Karpas-422 (cell line): ENCODE results near the gene MARCKS. TPM values are rescaled to one million over a fixed set of nuclear protein-coding genes. Genes with fewer than 3 reads are reported as not detected.

ENCODE experiments used
- DNase-seq: peaks from one replicate; pipeline ENCODE4 v3.0.0-alpha.2; 2015
- H2AFZ ChIP-seq: fragments of 200-600 bp; sonication (generic); 2 replicates; pipeline ENCODE4 v1.6.1; 2014; ENCODE audit warnings: antibody characterized with exemption, low read length, mixed read lengths
- H3K27ac ChIP-seq: fragments of 200-600 bp; sonication (generic); 2 replicates; pipeline ENCODE4 v1.5.1; 2014; ENCODE audit warnings: mild to moderate bottlenecking, low read length, moderate library complexity
- H3K27me3 ChIP-seq: fragments of 200-600 bp; sonication (generic); 2 replicates; pipeline ENCODE4 v1.6.1; 2014; ENCODE audit warnings: low read length, mixed read lengths
- H3K36me3 ChIP-seq: fragments of 200-600 bp; sonication (generic); 2 replicates; pipeline ENCODE4 v1.6.1; 2014; ENCODE audit warnings: low read length, mixed read lengths; ENCODE audit not compliant: insufficient read depth
- H3K4me1 ChIP-seq: fragments of 200-600 bp; sonication (generic); 2 replicates; pipeline ENCODE4 v1.6.1; 2014; ENCODE audit warnings: mild to moderate bottlenecking, low read length, mixed read lengths
- H3K4me2 ChIP-seq: fragments of 200-600 bp; sonication (generic); 2 replicates; pipeline ENCODE4 v1.6.1; 2014; ENCODE audit warnings: low read length, low read depth, mild to moderate bottlenecking; ENCODE audit not compliant: poor library complexity, severe bottlenecking
- H3K4me3 ChIP-seq: fragments of 200-600 bp; sonication (generic); 2 replicates; pipeline ENCODE4 v1.5.1; 2014; ENCODE audit warnings: mild to moderate bottlenecking, antibody characterized with exemption, low read length, mixed read lengths
- H3K79me2 ChIP-seq: fragments of 200-600 bp; sonication (generic); 2 replicates; pipeline ENCODE4 v1.6.1; 2014; ENCODE audit warnings: mild to moderate bottlenecking, low read length, mixed read lengths
- H3K9ac ChIP-seq: fragments of 200-600 bp; sonication (generic); 2 replicates; pipeline ENCODE4 v1.6.0; 2014; ENCODE audit warnings: low read length
- H3K9me2 ChIP-seq: fragments of 200-600 bp; sonication (generic), shearing (Covaris generic); replicated peaks from 2 replicates; pipeline ENCODE4 v1.6.0; 2014; ENCODE audit warnings: mild to moderate bottlenecking, low read length, moderate library complexity; ENCODE audit not compliant: insufficient read depth
- H3K9me3 ChIP-seq: fragments of 300-700, 200-600 bp; sonication (generic); 2 replicates; pipeline ENCODE4 v1.6.1; 2014; ENCODE audit warnings: low read length, mixed read lengths
- H4K20me1 ChIP-seq: fragments of 200-600 bp; sonication (generic); 2 replicates; pipeline ENCODE4 v1.6.1; 2014; ENCODE audit warnings: mild to moderate bottlenecking, antibody characterized with exemption, low read length, low read depth; ENCODE audit not compliant: insufficient read depth
- total RNA-seq: library from RNA; depleted of rRNA; stranded (reverse); fragments of >200 nt; shearing (Covaris generic); gene quantifications from 2 replicates; pipeline ENCODE4 v1.2.3, GENCODE V29; 2014; ENCODE audit warnings: low replicate concordance

Gene MARCKS
- total RNA-seq, 1 experiment from 2014 or later, result 2.2 TPM

DNA sequence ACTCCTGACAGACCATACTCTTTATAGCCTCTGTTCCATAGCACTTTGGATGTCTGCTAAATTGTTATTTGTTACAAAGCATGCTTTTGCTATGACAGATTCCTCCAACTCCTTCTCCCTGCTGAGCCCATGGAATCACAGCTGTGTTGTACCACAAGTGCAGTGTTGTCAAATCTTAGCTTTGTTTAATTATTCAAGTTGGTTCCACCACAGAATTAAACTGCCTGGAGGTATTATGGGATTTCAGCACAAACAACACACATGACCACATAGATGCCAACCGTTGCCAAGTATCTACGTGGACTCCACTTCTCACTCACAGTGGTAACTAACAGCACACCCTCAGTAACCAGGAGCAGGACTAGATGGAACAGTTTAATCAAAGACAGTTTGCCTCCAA, 32.7 kb upstream of the MARCKS start:
- no peaks in the 10 kb centered on the region for H4K20me1 ChIP-seq
- no peak for DNase-seq
- no peaks in the 10 kb centered on the region for H3K9me2 ChIP-seq
- no peaks in the 10 kb centered on the region for H3K79me2 ChIP-seq
- H3K27ac ChIP-seq, result no peak overlapping the region
- no peak overlapping the region for H3K9ac ChIP-seq
- H3K4me1 ChIP-seq, result no peaks in the 10 kb centered on the region
- H3K36me3 ChIP-seq, result no peaks in the 10 kb centered on the region
- H3K9me3 ChIP-seq, result no peaks in the 10 kb centered on the region
- H3K27me3 ChIP-seq, result no peaks in the 10 kb centered on the region
- H3K4me3 ChIP-seq, result no peak overlapping the region
- no peak overlapping the region for H2AFZ ChIP-seq
- H3K4me2 ChIP-seq, result no peak overlapping the region

DNA sequence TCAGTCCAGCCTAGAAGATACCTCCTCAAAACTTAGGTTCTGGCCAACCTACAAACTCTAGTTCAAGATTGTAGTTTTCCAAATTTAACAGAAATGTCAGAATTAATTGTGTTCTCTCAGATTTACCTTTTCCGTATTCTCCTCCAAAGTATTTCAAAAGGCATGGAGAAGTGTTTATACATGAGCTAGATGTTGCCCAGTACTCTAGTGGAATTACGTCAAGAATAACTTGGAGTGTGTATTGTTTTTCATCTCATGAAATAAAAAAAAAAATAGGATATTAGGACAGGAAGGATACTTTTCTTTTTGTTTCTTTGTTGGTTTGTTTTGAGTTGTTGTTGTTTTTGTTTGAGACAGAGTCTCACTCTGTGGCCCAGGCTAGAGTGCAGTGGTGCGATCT, 32.3 kb upstream of the MARCKS start:
- no peak overlapping the region for H2AFZ ChIP-seq

DNA sequence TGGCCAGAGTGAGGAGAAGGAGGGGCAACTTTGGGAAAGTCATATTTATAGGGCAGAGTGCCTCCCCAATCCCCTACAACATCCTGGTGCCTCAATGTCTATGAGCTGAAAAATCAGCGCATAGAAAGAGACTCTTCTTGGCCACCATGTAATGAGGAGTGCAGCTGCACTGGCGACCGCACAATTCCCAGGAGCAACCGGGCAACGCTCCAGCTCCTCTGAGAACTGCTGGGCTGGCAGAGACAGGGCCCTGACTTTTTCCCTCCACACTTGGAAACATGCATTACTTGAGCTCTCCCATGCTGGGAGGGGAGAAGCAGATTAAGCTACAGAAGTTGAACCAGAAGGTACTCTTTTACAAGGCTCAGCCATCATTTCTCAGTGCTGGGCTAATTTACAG, 31.4 kb upstream of the MARCKS start:
- H3K9me3 ChIP-seq, result no peaks in the 10 kb centered on the region
- H3K27ac ChIP-seq, result no peak overlapping the region
- no peaks in the 10 kb centered on the region for H3K4me1 ChIP-seq
- H3K27me3 ChIP-seq, result no peaks in the 10 kb centered on the region
- H3K36me3 ChIP-seq, result no peaks in the 10 kb centered on the region
- H3K4me3 ChIP-seq, result no peak overlapping the region
- H4K20me1 ChIP-seq, result no peaks in the 10 kb centered on the region
- no peak for DNase-seq
- no peak overlapping the region for H3K4me2 ChIP-seq
- no peaks in the 10 kb centered on the region for H3K9me2 ChIP-seq
- H2AFZ ChIP-seq, result no peak overlapping the region
- no peaks in the 10 kb centered on the region for H3K79me2 ChIP-seq
- no peak overlapping the region for H3K9ac ChIP-seq

More for the DNA sequence above, 32.3 kb upstream of the MARCKS start:
- H3K79me2 ChIP-seq, result no peaks in the 10 kb centered on the region
- no peaks in the 10 kb centered on the region for H3K4me1 ChIP-seq
- DNase-seq, result no peak
- no peak overlapping the region for H3K9ac ChIP-seq
- H3K9me2 ChIP-seq, result no peaks in the 10 kb centered on the region
- no peaks in the 10 kb centered on the region for H4K20me1 ChIP-seq
- H3K4me2 ChIP-seq, result no peak overlapping the region
- H3K4me3 ChIP-seq, result no peak overlapping the region
- no peaks in the 10 kb centered on the region for H3K27me3 ChIP-seq
- H3K27ac ChIP-seq, result no peak overlapping the region
- no peaks in the 10 kb centered on the region for H3K36me3 ChIP-seq
- H3K9me3 ChIP-seq, result no peaks in the 10 kb centered on the region

- Histone ChIP-seq H3K27ac (no peak overlapping the region), H3K9me2 (no peaks in the 10 kb centered on the region), H3K36me3 (no peaks in the 10 kb centered on the region), H3K4me2 (no peak overlapping the region), H3K4me3 (no peak overlapping the region), H3K4me1 (no peaks in the 10 kb centered on the region), H3K9me3 (no peaks in the 10 kb centered on the region), H3K9ac (no peak overlapping the region), H2AFZ (no peak overlapping the region), H4K20me1 (no peaks in the 10 kb centered on the region), H3K27me3 (no peaks in the 10 kb centered on the region), H3K79me2 (no peaks in the 10 kb centered on the region)
- no peak for DNase-seq
Measured at GRCh38 chr6:113828984-113829695, 28.0 kb upstream of the MARCKS start.

GRCh38 chr6:113829696-113830045, 27.5 kb upstream of the MARCKS start:
- DNase-seq, result no peak
- H2AFZ ChIP-seq, result no peak overlapping the region
- no peaks in the 10 kb centered on the region for H3K4me1 ChIP-seq
- no peak overlapping the region for H3K9ac ChIP-seq
- H3K27ac ChIP-seq, result no peak overlapping the region
- H3K79me2 ChIP-seq, result no peaks in the 10 kb centered on the region
- no peaks in the 10 kb centered on the region for H3K36me3 ChIP-seq
- no peak overlapping the region for H3K4me2 ChIP-seq
- no peaks in the 10 kb centered on the region for H3K27me3 ChIP-seq
- no peaks in the 10 kb centered on the region for H4K20me1 ChIP-seq
- H3K4me3 ChIP-seq, result no peak overlapping the region
- no peaks in the 10 kb centered on the region for H3K9me2 ChIP-seq
- H3K9me3 ChIP-seq, result no peaks in the 10 kb centered on the region

GRCh38 chr6:113830140-113830539, 27.0 kb upstream of the MARCKS start:
- Histone ChIP-seq H3K9me3 (no peaks in the 10 kb centered on the region), H3K27me3 (no peaks in the 10 kb centered on the region), H3K79me2 (no peaks in the 10 kb centered on the region), H3K4me1 (no peaks in the 10 kb centered on the region), H3K4me2 (no peak overlapping the region), H3K36me3 (no peaks in the 10 kb centered on the region), H3K27ac (no peak overlapping the region), H3K9ac (no peak overlapping the region), H4K20me1 (no peaks in the 10 kb centered on the region), H3K9me2 (no peaks in the 10 kb centered on the region), H3K4me3 (no peak overlapping the region), H2AFZ (no peak overlapping the region)
- no peak for DNase-seq

DNA sequence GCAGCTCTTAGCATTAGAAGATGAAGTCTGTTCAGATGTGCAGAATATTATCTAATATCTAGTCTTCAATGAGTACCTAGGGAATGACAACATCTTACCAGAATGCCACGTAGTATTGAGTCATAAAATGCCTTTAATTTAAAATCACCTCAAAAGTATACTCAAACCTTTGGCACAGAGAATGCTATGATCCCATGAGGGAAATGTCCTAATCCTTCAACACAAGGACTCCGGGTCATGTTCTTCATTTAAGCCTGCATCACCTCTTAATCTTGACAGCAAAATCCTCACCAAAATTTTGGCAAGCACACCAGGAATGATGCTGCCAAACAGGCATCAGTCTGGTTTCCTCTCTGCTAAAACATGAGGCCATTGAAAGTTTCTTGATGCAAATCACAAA, 23.6 kb upstream of the MARCKS start:
- no peaks in the 10 kb centered on the region for H3K79me2 ChIP-seq
- no peak overlapping the region for H2AFZ ChIP-seq
- H4K20me1 ChIP-seq, result no peaks in the 10 kb centered on the region
- no peak overlapping the region for H3K9ac ChIP-seq
- no peak overlapping the region for H3K27ac ChIP-seq
- H3K4me3 ChIP-seq, result no peak overlapping the region
- H3K27me3 ChIP-seq, result no peaks in the 10 kb centered on the region
- no peaks in the 10 kb centered on the region for H3K9me2 ChIP-seq
- H3K36me3 ChIP-seq, result no peaks in the 10 kb centered on the region
- no peak for DNase-seq
- H3K4me1 ChIP-seq, result no peaks in the 10 kb centered on the region
- H3K9me3 ChIP-seq, result no peaks in the 10 kb centered on the region
- no peak overlapping the region for H3K4me2 ChIP-seq

GRCh38 chr6:113837170-113837569, 20.0 kb upstream of the MARCKS start:
- no peak for DNase-seq

More at GRCh38 chr6:113837170-113837569, 20.0 kb upstream of the MARCKS start:
- no peaks in the 10 kb centered on the region for H4K20me1 ChIP-seq
- H3K27ac ChIP-seq, result no peak overlapping the region
- no peaks in the 10 kb centered on the region for H3K79me2 ChIP-seq
- H3K9me2 ChIP-seq, result no peaks in the 10 kb centered on the region
- no peaks in the 10 kb centered on the region for H3K9me3 ChIP-seq
- no peak overlapping the region for H3K4me3 ChIP-seq
- no peaks in the 10 kb centered on the region for H3K27me3 ChIP-seq
- no peaks in the 10 kb centered on the region for H3K4me1 ChIP-seq
- no peak overlapping the region for H2AFZ ChIP-seq
- H3K4me2 ChIP-seq, result no peak overlapping the region
- no peaks in the 10 kb centered on the region for H3K36me3 ChIP-seq
- no peak overlapping the region for H3K9ac ChIP-seq
